GM23338 (cell line): ENCODE results near the gene NMD3. TPM values are rescaled to one million over a fixed set of nuclear protein-coding genes. Genes with fewer than 3 reads are reported as not detected.
"Not testable (repeated sequence)": the region's sequence is repeated elsewhere in the genome, so short reads cannot be mapped to it uniquely, and the experiment has no call there.

Experiments
- ATAC-seq: fragments of 200-7000 bp; cut with Tn5 transposase; 3 replicates; pipeline ENCODE4 v1.9.1; 2020
- DNase-seq: peaks from one replicate; pipeline ENCODE4 v3.0.0-alpha.2; 2015; ENCODE audit warnings: low spot score
- H2AFZ ChIP-seq: fragments of 200-600 bp; sonication (generic); 2 replicates; pipeline ENCODE4 v1.8.0; 2016; ENCODE audit warnings: antibody characterized with exemption, mild to moderate bottlenecking, moderate library complexity
- H3F3A ChIP-seq: fragments of 200-600 bp; sonication (generic); replicated peaks from 2 replicates; pipeline ENCODE4 v1.8.0; 2017; ENCODE audit warnings: antibody characterized with exemption, mixed run types, low read depth
- H3K27ac ChIP-seq: fragments of 200-600 bp; sonication (generic); 2 replicates; pipeline ENCODE4 v1.6.1; 2016; ENCODE audit warnings: low read depth
- H3K27me3 ChIP-seq: fragments of 200-600 bp; sonication (generic); 2 replicates; pipeline ENCODE4 v1.8.0; 2016; ENCODE audit warnings: mild to moderate bottlenecking, mixed run types, moderate library complexity; ENCODE audit not compliant: insufficient read depth
- H3K36me3 ChIP-seq: fragments of 200-600 bp; sonication (generic); 2 replicates; pipeline ENCODE4 v1.8.0; 2016; ENCODE audit warnings: mild to moderate bottlenecking; ENCODE audit not compliant: insufficient read depth
- H3K4me1 ChIP-seq: fragments of 200-600 bp; sonication (generic); 2 replicates; pipeline ENCODE4 v1.8.0; 2016; ENCODE audit warnings: mild to moderate bottlenecking, moderate library complexity; ENCODE audit not compliant: insufficient read depth
- H3K4me2 ChIP-seq: fragments of 200-600 bp; sonication (generic); 2 replicates; pipeline ENCODE4 v1.7.1; 2017; ENCODE audit warnings: mixed run types
- H3K4me3 ChIP-seq: fragments of 200-600 bp; sonication (generic); 2 replicates; pipeline ENCODE4 v1.6.1; 2016; ENCODE audit warnings: mixed run types
- H3K79me2 ChIP-seq: fragments of 200-600 bp; sonication (generic); replicated peaks from 2 replicates; pipeline ENCODE4 v1.8.0; 2017; ENCODE audit warnings: mild to moderate bottlenecking; ENCODE audit not compliant: insufficient read depth
- H3K9me2 ChIP-seq: fragments of 200-600 bp; sonication (generic); 2 replicates; pipeline ENCODE4 v1.8.0; 2017; ENCODE audit not compliant: insufficient read depth
- H4K20me1 ChIP-seq: fragments of 200-600 bp; sonication (generic); replicated peaks from 2 replicates; pipeline ENCODE4 v1.8.0; 2017; ENCODE audit warnings: mild to moderate bottlenecking; ENCODE audit not compliant: insufficient read depth
- H3K27ac Mint-ChIP-seq: 2 replicates; pipeline ENCODE4 v1.8.0; 2020; ENCODE audit warnings: inconsistent platforms, mild to moderate bottlenecking, moderate library complexity, mixed read lengths
- H3K27me3 Mint-ChIP-seq: 3 replicates; pipeline ENCODE4 v1.8.0; 2022; ENCODE audit warnings: low read depth, mild to moderate bottlenecking, moderate library complexity, mixed read lengths, inconsistent platforms; ENCODE audit not compliant: insufficient read depth, poor library complexity
- H3K36me3 Mint-ChIP-seq: 3 replicates; pipeline ENCODE4 v1.8.0; 2021; ENCODE audit warnings: low read depth, mild to moderate bottlenecking, inconsistent platforms, moderate library complexity, mixed read lengths
- H3K4me1 Mint-ChIP-seq: 3 replicates; pipeline ENCODE4 v1.8.0; 2020; ENCODE audit warnings: mild to moderate bottlenecking, inconsistent platforms, mixed read lengths
- H3K4me3 Mint-ChIP-seq: 3 replicates; pipeline ENCODE4 v1.8.0; 2021; ENCODE audit warnings: moderate library complexity, mild to moderate bottlenecking, inconsistent platforms, mixed read lengths
- H3K9me3 Mint-ChIP-seq: 3 replicates; pipeline ENCODE4 v1.8.0; 2020; ENCODE audit warnings: moderate library complexity, mild to moderate bottlenecking, inconsistent platforms, mixed read lengths
- CREB1 ChIP-seq: fragments of 250-450 bp; sonication (Bioruptor Pico); IDR thresholded peaks from 2 replicates; pipeline ENCODE4 v1.5.0; 2020; ENCODE audit warnings: low read depth, mild to moderate bottlenecking, moderate library complexity
- CTCF ChIP-seq, 2 experiments: fragments of 200-600 bp in 1 of 2; sonication (generic) in 1 of 2; conservative IDR thresholded peaks; 2 replicates each; pipeline versions ENCODE4 v1.5.1 to v1.6.1; 2016 to 2017; ENCODE audit warnings: antibody characterized with exemption in 2 of 2, low read depth in 2 of 2, mild to moderate bottlenecking in 2 of 2, moderate library complexity in 1 of 2
- ETS1 ChIP-seq: IDR thresholded peaks from 2 replicates; pipeline ENCODE4 v1.6.1; 2016; ENCODE audit warnings: antibody characterized with exemption
- JUNB ChIP-seq: IDR thresholded peaks from one replicate; pipeline ENCODE4 v1.6.1; 2016; ENCODE audit warnings: antibody characterized with exemption; ENCODE audit not compliant: unreplicated experiment
- NANOG ChIP-seq: IDR thresholded peaks from 2 replicates; pipeline ENCODE4 v1.6.1; 2016; ENCODE audit warnings: antibody characterized with exemption, borderline replicate concordance
- POLR2AphosphoS5 ChIP-seq: IDR thresholded peaks from 2 replicates; pipeline ENCODE4 v1.6.1; 2016; ENCODE audit warnings: antibody characterized with exemption, low read depth
- REST ChIP-seq: IDR thresholded peaks from one replicate; pipeline ENCODE4 v1.6.1; 2018; ENCODE audit warnings: antibody characterized with exemption; ENCODE audit not compliant: unreplicated experiment
- ZNF114 ChIP-seq: fragments of 250-450 bp; sonication (Bioruptor Pico); IDR thresholded peaks from 2 replicates; pipeline ENCODE4 v1.5.0; 2020; ENCODE audit warnings: mild to moderate bottlenecking, moderate library complexity
- ZNF331 ChIP-seq: fragments of 250-450 bp; sonication (Bioruptor Pico); IDR thresholded peaks from 2 replicates; pipeline ENCODE4 v1.5.0; 2020; ENCODE audit warnings: low read depth, mild to moderate bottlenecking, moderate library complexity
- ZNF462 ChIP-seq: fragments of 250-450 bp; sonication (Bioruptor Pico); IDR thresholded peaks from 2 replicates; pipeline ENCODE4 v1.5.0; 2020; ENCODE audit warnings: mild to moderate bottlenecking, moderate library complexity
- polyA plus RNA-seq: library from polyadenylated mRNA; unstranded; fragments of >200 nt; fragmentation: Nextera tagmentation; extraction: Ambion mirVana; gene quantifications from 2 replicates; pipeline ENCODE4 v1.2.1, GENCODE V29; 2016
- total RNA-seq: library from RNA; depleted of rRNA; stranded (reverse); fragments of >200 nt; shearing (Covaris generic); gene quantifications from 2 replicates; pipeline ENCODE4 v1.2.3, GENCODE V29; 2014

The NMD3 gene
- total and polyA plus RNA-seq, 2 experiments from 2014 or later = 27.3 to 67.4 TPM

- not testable (repeated sequence) for H3K4me3 Mint-ChIP-seq, H3K79me2 ChIP-seq, H3K4me3 ChIP-seq, H2AFZ ChIP-seq, H3K4me1 ChIP-seq, ATAC-seq, H4K20me1 ChIP-seq, H3K27ac Mint-ChIP-seq, H3K4me1 Mint-ChIP-seq, H3F3A ChIP-seq, DNase-seq, H3K27ac ChIP-seq, H3K4me2 ChIP-seq, H3K9me2 ChIP-seq, H3K27me3 ChIP-seq, H3K27me3 Mint-ChIP-seq
- Mint-ChIP-seq H3K9me3 (peaks cover 49% of the 10 kb centered on the region), H3K36me3 (peaks cover 36% of the 10 kb centered on the region)
- peaks cover 11% of the 10 kb centered on the region; the same call in 1 of the 2 replicates for H3K36me3 ChIP-seq
These were observed 61.3 kb downstream of the NMD3 start for GRCh38 chr3:161282387-161282786.

- no peak overlapping the region for H3K4me3 ChIP-seq
- TF ChIP-seq POLR2AphosphoS5 = no peak
- no peak for TF ChIP-seq JUNB
- TF ChIP-seq ZNF331 (CRISPR knock-in tag) = no peak
- TF ChIP-seq REST = no peak
- TF ChIP-seq CREB1 = no peak
- TF ChIP-seq ZNF114 = no peak
- TF ChIP-seq CTCF (conservative IDR thresholded peaks at IDR 0.05; ENCODE audit: low read depth in 2 of 2) = no peak
- no peak for TF ChIP-seq ZNF462 (CRISPR knock-in tag)
- TF ChIP-seq NANOG = no peak
- TF ChIP-seq ETS1 = no peak
These were observed 63.9 kb downstream of the NMD3 start for GRCh38 chr3:161284989-161285388.

More at GRCh38 chr3:161284989-161285388, 63.9 kb downstream of the NMD3 start:
- no peak overlapping the region for H3K27ac Mint-ChIP-seq
- Histone ChIP-seq H4K20me1 (no peaks in the 10 kb centered on the region), H3K4me2 (no peak overlapping the region), H3K36me3 (0 out of 2 replicates have a peak, but pooled peaks cover 7% of the 10 kb centered on the region), H3K27ac (no peak overlapping the region), H3K79me2 (no peaks in the 10 kb centered on the region), H3K9me2 (0 out of 2 replicates have a peak, but pooled peaks cover 6% of the 10 kb centered on the region), H3K4me1 (no peaks in the 10 kb centered on the region), H3F3A (no peaks in the 10 kb centered on the region), H2AFZ (no peak overlapping the region), H3K27me3 (no peaks in the 10 kb centered on the region)
- DNase-seq (no peak), ATAC-seq (no peak)
- H3K9me3 Mint-ChIP-seq = peaks cover 25% of the 10 kb centered on the region; the same call in 2 of the 3 replicates
- no peak overlapping the region for H3K4me3 Mint-ChIP-seq
- no peaks in the 10 kb centered on the region for H3K27me3 Mint-ChIP-seq
- H3K36me3 Mint-ChIP-seq = peaks cover 11% of the 10 kb centered on the region; the same call in 2 of the 3 replicates
- no peaks in the 10 kb centered on the region for H3K4me1 Mint-ChIP-seq
